GM18873 (cell line): ENCODE measurements around the gene WNT5B.

ENCODE experiments used
- ATAC-seq: cut with Tn5 transposase; IDR thresholded peaks from one replicate; pipeline ENCODE4 v1.9.1; 2021; ENCODE audit warnings: mild to moderate bottlenecking, moderate library complexity, moderate number of reproducible peaks; ENCODE audit not compliant: unreplicated experiment, low FRiP score

The WNT5B gene

GRCh38 chr12:1646569-1647284 is 17.7 kb downstream of the WNT5B start:
- no peak for ATAC-seq

GRCh38 chr12:1647285-1647669 is 18.2 kb downstream of the WNT5B start:
- no peak for ATAC-seq

GRCh38 chr12:1650260-1650977 is 21.4 kb downstream of the WNT5B start:
- no peak for ATAC-seq

- ATAC-seq = no peak
These were observed 21.9 kb downstream of the WNT5B start for GRCh38 chr12:1650978-1651361.

GRCh38 chr12:1651946-1652345 is 22.9 kb downstream of the WNT5B start:
- ATAC-seq = no peak

- no peak for ATAC-seq
These were observed 26.3 kb downstream of the WNT5B start for GRCh38 chr12:1655225-1655788.

- no peak for ATAC-seq
These were observed 27.9 kb downstream of the WNT5B start for GRCh38 chr12:1656902-1657301.

- ATAC-seq = no peak
These were observed 28.7 kb downstream of the WNT5B start for GRCh38 chr12:1657688-1658087.

- ATAC-seq = no peak
These were observed 31.5 kb downstream of the WNT5B start for GRCh38 chr12:1660304-1661187.

GRCh38 chr12:1661553-1662335 is 32.7 kb downstream of the WNT5B start:
- no peak for ATAC-seq

GRCh38 chr12:1662761-1663439 is 33.9 kb downstream of the WNT5B start:
- no peak for ATAC-seq

GRCh38 chr12:1663440-1664132 is 34.6 kb downstream of the WNT5B start:
- no peak for ATAC-seq

- ATAC-seq = no peak
These were observed 36.3 kb downstream of the WNT5B start for GRCh38 chr12:1665366-1665765.

- no peak for ATAC-seq
These were observed 37.2 kb downstream of the WNT5B start for GRCh38 chr12:1666215-1666614.

GRCh38 chr12:1666685-1667162 is 37.7 kb downstream of the WNT5B start:
- no peak for ATAC-seq

- ATAC-seq = no peak
These were observed 40.0 kb downstream of the WNT5B start for GRCh38 chr12:1668833-1669543.

- no peak for ATAC-seq
These were observed 41.6 kb downstream of the WNT5B start for GRCh38 chr12:1670358-1671268.
